ENCODE measurements around the gene GALNT9.

DNA sequence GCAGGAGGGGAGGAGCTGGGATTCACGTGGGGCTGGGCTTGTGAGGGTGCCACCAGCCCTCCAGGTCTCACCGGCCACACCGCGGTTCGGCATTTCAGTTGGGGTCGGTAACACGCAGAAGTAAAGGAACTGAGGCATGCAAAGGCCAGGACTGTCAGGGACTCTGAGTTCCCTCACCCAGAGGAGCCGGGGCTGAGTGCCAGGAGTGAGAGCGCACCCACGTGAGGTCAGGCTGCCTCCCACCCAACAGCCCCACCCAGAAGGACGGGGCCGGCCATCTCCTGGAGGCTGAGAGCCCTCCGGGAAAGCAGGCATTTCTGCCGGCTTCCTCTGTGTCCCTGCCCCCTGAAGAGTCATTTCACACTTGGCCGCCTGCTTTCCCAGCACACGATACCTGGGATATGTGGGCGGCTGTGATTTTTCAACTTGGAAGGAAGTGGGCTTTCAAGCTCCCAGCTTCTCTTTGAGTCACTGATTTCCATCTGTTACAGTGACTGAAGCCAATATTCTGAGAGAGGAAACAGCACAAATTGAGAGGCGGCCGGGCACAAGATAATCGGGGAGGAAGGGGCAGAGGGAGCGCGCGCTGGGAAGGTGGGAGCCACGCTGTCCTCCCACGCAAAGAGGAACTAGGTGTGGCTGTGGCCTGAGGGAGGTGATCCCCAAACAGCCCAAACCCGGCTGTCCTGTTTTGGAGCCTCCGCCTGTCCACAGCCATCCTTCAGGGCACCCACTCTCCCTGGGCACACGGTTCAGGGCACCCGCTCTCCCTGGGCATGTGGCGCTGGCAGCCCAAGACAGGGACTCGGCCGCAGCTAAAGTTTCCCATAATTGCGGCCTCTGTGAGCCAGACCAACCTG is 19.0 kb downstream of the GALNT9 start:
- TF ChIP-seq, protein P1, sequence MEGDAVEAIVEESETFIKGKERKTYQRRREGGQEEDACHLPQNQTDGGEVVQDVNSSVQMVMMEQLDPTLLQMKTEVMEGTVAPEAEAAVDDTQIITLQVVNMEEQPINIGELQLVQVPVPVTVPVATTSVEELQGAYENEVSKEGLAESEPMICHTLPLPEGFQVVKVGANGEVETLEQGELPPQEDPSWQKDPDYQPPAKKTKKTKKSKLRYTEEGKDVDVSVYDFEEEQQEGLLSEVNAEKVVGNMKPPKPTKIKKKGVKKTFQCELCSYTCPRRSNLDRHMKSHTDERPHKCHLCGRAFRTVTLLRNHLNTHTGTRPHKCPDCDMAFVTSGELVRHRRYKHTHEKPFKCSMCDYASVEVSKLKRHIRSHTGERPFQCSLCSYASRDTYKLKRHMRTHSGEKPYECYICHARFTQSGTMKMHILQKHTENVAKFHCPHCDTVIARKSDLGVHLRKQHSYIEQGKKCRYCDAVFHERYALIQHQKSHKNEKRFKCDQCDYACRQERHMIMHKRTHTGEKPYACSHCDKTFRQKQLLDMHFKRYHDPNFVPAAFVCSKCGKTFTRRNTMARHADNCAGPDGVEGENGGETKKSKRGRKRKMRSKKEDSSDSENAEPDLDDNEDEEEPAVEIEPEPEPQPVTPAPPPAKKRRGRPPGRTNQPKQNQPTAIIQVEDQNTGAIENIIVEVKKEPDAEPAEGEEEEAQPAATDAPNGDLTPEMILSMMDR (IDR thresholded peaks at IDR 0.05), result no peak
- no peak for TF ChIP-seq POLR2A (IDR thresholded peaks at IDR 0.05)

All from lower leg skin (tissue), 3 donors.